Thyroid gland (tissue), 4 donors: ENCODE data around the gene UPK1A. TPM values are rescaled to one million over a fixed set of nuclear protein-coding genes. Genes with fewer than 3 reads are reported as not detected.

Experiments
- DNase-seq, 2 donors: peaks; one replicate each; pipeline ENCODE4 v3.0.0-alpha.2; 2019
- H3K27ac ChIP-seq, 3 donors: fragments of 200-600 bp; sonication (generic); 1 replicate in 2 of 3; 2 replicates in 1 of 3; pipeline ENCODE4 v1.5.1; 2016 to 2019; ENCODE audit warnings: mild to moderate bottlenecking in 1 of 3, moderate library complexity in 1 of 3
- H3K27me3 ChIP-seq: fragments of 200-600 bp; sonication (generic); one replicate; pipeline ENCODE4 v1.5.1; 2019
- H3K36me3 ChIP-seq, 2 donors: fragments of 200-600 bp; sonication (generic); one replicate each; pipeline ENCODE4 v1.5.1; 2016 to 2019
- H3K4me1 ChIP-seq, 2 donors: fragments of 200-600 bp; sonication (generic); one replicate each; pipeline ENCODE4 v1.5.1; 2017 to 2019
- H3K4me3 ChIP-seq, 3 donors: fragments of 200-600 bp; sonication (generic); replicated peaks in 1 of 3; 1 replicate in 2 of 3; 2 replicates in 1 of 3; pipeline ENCODE4 v1.5.1; 2016; ENCODE audit warnings: mild to moderate bottlenecking in 1 of 3
- H3K9me3 ChIP-seq: fragments of 200-600 bp; sonication (generic); one replicate; pipeline ENCODE4 v1.5.1; 2017
- POLR2A ChIP-seq, 2 donors: fragments of 450-650 bp; IDR thresholded peaks; one replicate each; pipeline ENCODE4 v1.6.1; 2017; ENCODE audit warnings: antibody characterized with exemption in 2 of 2, mild to moderate bottlenecking in 2 of 2, moderate library complexity in 1 of 2
- WGBS, 2 donors: methylation state at CpG; one replicate each; pipeline ENCODE4 v1.1.5; 2017; 5-methylcytosine and 5-hydroxymethylcytosine counted together
- intact Hi-C: fragments of 100-400 bp; cut with DNase I; formaldehyde crosslinking; loops from one replicate; pipeline ENCODE4 v1.15.1; 2023
- total RNA-seq, 4 donors: library from RNA; depleted of rRNA; stranded (reverse); fragments of >200 nt; gene quantifications; one replicate each; pipeline ENCODE4 v1.2.3, GENCODE V29; 2016
- TF ChIP-seq, protein P1 (sequence below), 6 experiments: fragments of 200-600 bp in 3 of 6; fragments of 450-650 bp in 3 of 6; sonication (generic) in 3 of 6; IDR thresholded peaks; one replicate each; pipeline ENCODE4 v1.5.1; 2016 to 2019; ENCODE audit warnings: antibody characterized with exemption in 6 of 6, mild to moderate bottlenecking in 2 of 6, inconsistent platforms in 1 of 6, moderate library complexity in 1 of 6

The UPK1A gene
- total RNA-seq, 4 donors from 2014 or later = not detected

DNA sequence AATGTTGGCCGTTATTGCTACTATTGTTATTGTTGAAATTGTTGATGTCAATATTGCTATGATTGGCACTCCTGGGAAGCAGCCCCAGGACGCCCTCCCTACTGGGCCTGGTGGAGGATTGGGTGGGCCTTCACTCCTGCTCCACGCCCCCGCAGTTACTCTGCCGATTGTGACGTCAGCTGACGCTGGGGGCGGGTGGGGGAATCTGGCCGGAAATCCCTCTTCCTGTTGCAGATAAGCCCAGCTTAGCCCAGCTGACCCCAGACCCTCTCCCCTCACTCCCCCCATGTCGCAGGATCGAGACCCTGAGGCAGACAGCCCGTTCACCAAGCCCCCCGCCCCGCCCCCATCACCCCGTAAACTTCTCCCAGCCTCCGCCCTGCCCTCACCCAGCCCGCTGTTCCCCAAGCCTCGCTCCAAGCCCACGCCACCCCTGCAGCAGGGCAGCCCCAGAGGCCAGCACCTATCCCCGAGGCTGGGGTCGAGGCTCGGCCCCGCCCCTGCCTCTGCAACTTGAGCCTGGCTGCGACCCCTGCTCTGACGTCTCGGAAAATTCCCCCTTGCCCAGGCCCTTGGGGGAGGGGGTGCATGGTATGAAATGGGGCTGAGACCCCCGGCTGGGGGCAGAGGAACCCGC, 24.7 kb upstream of the UPK1A start, which contains the start of gene ETV2:
ETV2 (plus strand) TSS at position 231 of the 637 bp plus-strand sequence. CDS start 716 bp downstream, outside the sequence.
- peaks cover 4 to 26% of the 10 kb centered on the region in 2 donors for H3K4me1 ChIP-seq
- intact Hi-C loops = no loop called here
- no peaks in the 10 kb centered on the region for H3K27me3 ChIP-seq
- no peak within 1 kb of the TSS for H3K27ac ChIP-seq
- peaks cover 13 to 17% of the 10 kb centered on the region in 2 donors for H3K36me3 ChIP-seq
- no peaks in the 10 kb centered on the region for H3K9me3 ChIP-seq
- WGBS, 2 donors = 25 to 29% methylated on average over 10 to 18 of the region's 28 CpGs
- TF ChIP-seq, protein P1, sequence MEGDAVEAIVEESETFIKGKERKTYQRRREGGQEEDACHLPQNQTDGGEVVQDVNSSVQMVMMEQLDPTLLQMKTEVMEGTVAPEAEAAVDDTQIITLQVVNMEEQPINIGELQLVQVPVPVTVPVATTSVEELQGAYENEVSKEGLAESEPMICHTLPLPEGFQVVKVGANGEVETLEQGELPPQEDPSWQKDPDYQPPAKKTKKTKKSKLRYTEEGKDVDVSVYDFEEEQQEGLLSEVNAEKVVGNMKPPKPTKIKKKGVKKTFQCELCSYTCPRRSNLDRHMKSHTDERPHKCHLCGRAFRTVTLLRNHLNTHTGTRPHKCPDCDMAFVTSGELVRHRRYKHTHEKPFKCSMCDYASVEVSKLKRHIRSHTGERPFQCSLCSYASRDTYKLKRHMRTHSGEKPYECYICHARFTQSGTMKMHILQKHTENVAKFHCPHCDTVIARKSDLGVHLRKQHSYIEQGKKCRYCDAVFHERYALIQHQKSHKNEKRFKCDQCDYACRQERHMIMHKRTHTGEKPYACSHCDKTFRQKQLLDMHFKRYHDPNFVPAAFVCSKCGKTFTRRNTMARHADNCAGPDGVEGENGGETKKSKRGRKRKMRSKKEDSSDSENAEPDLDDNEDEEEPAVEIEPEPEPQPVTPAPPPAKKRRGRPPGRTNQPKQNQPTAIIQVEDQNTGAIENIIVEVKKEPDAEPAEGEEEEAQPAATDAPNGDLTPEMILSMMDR (IDR thresholded peaks at IDR 0.05) = no peak
- no peak for TF ChIP-seq POLR2A (IDR thresholded peaks at IDR 0.05)
- no peak within 1 kb of the TSS for H3K4me3 ChIP-seq
- DNase-seq = no peak

DNA sequence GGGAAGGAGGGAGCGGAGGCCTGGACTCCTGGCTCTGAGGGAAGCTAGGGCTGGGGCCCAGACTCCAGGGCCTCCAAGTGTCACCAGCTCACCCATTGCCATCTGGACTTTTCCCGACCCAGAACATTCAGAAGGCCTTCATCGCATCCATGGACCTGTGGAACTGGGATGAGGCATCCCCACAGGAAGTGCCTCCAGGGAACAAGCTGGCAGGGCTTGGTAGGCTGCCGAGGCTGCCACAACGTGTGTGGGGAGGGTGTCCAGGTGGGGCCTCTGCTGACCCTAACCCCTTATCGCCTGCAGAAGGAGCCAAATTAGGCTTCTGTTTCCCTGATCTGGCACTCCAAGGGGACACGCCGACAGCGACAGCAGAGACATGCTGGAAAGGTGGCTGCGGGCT, 24.0 kb upstream of the UPK1A start:
- WGBS, 2 donors = 74 to 84% methylated on average over 8 to 9 of the region's 10 CpGs
- Histone ChIP-seq H3K4me3 (no peak overlapping the region), H3K4me1 (peaks cover 4 to 26% of the 10 kb centered on the region in 2 donors), H3K36me3 (peaks cover 6 to 11% of the 10 kb centered on the region in 2 donors), H3K9me3 (no peaks in the 10 kb centered on the region), H3K27me3 (no peaks in the 10 kb centered on the region), H3K27ac (no peak overlapping the region)
- intact Hi-C loops = no loop called here
- TF ChIP-seq, protein P1 (IDR thresholded peaks at IDR 0.05) = no peak
- no peak for TF ChIP-seq POLR2A (IDR thresholded peaks at IDR 0.05)
- no peak for DNase-seq

DNA sequence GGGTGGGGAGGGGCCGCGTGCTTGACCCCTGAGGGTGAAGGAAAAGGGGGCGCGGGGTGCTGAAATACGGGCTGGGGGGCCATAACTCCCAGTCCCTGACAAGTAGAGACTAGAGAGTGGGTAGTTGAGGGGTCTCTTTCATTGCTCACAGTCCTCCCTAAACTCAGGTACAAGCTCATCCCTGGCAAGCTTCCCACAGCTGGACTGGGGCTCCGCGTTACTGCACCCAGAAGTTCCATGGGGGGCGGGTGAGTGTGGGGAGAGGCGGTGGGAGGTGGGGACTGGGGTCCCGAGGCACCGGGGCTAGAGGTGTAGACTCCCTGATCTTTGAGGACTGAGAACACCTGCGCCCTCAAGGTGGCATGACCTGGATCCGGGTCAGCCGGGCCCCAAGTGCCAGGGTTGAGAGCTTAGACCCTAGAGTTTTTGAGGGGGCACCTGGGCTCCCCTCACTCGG, 23.5 kb upstream of the UPK1A start:
- intact Hi-C loops = no loop called here
- DNase-seq = peak in 1 of 2 donors; percentile 12
- H3K9me3 ChIP-seq = no peaks in the 10 kb centered on the region
- no peaks in the 10 kb centered on the region for H3K27me3 ChIP-seq
- 34 to 55% methylated on average over 7 of the region's 15 CpGs for WGBS, 2 donors
- TF ChIP-seq POLR2A (IDR thresholded peaks at IDR 0.05) = no peak
- TF ChIP-seq, protein P1 (IDR thresholded peaks at IDR 0.05) = no peak
- H3K36me3 ChIP-seq = peaks cover 1 to 6% of the 10 kb centered on the region in 2 donors
- H3K4me3 ChIP-seq = peak overlapping the region in 2 of 3 donors; percentile 8 to 47
- peaks cover 9 to 26% of the 10 kb centered on the region in 2 donors for H3K4me1 ChIP-seq
- H3K27ac ChIP-seq = peak overlapping the region in 2 of 3 donors; percentile 19 to 88

DNA sequence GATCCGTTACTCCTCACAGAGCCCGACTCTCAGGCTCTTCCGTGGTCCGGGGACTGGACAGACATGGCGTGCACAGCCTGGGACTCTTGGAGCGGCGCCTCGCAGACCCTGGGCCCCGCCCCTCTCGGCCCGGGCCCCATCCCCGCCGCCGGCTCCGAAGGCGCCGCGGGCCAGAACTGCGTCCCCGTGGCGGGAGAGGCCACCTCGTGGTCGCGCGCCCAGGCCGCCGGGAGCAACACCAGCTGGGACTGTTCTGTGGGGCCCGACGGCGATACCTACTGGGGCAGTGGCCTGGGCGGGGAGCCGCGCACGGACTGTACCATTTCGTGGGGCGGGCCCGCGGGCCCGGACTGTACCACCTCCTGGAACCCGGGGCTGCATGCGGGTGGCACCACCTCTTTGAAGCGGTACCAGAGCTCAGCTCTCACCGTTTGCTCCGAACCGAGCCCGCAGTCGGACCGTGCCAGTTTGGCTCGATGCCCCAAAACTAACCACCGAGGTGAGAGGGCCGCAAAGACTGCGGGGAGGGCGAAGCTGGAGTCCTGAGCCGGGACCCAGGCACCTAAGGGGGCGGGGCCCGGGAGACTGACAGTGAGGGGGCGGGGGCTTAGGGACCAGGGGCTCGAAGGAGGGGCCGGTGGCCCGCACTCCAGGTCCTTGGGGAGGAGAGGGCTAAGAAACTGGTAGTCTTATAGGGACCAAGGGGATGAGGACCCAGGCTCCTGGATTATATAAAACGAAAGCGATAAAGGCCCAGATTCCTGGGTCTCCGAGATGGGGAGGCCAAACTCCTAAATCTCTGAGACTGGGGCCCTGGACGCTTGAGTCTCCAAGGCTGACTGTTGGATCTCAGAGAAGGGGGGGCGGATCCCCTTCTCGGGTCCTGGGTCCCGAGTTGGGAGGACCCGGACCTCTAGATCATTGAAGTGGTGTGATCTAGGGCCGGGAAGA, 22.8 kb upstream of the UPK1A start:
- no peaks in the 10 kb centered on the region for H3K27me3 ChIP-seq
- H3K36me3 ChIP-seq = no peaks in the 10 kb centered on the region
- peak; percentile 86 to 88 for DNase-seq
- intact Hi-C loops = no loop called here
- peak overlapping the region; percentile 19 to 88 (median 62) for H3K27ac ChIP-seq
- TF ChIP-seq, protein P1 (IDR thresholded peaks at IDR 0.05) = no peak
- TF ChIP-seq POLR2A (IDR thresholded peaks at IDR 0.05) = peak in 1 of 2 donors; percentile 84
- H3K4me3 ChIP-seq = peak overlapping the region; percentile 8 to 69 (median 47)
- 0 to 1% methylated on average over 16 to 26 of the region's 69 CpGs for WGBS, 2 donors
- H3K9me3 ChIP-seq = no peaks in the 10 kb centered on the region
- H3K4me1 ChIP-seq = peaks cover 10 to 26% of the 10 kb centered on the region in 2 donors
